HG03045 (cell line): ENCODE data around the gene RPL18A.
"Not testable (repeated sequence)": the region's sequence is repeated elsewhere in the genome, so short reads cannot be mapped to it uniquely, and the experiment has no call there.

Experiments used
- ATAC-seq: cut with Tn5 transposase; IDR thresholded peaks from one replicate; pipeline ENCODE4 v1.9.1; 2021; ENCODE audit warnings: mild to moderate bottlenecking, moderate library complexity; ENCODE audit not compliant: unreplicated experiment

RPL18A gene

DNA sequence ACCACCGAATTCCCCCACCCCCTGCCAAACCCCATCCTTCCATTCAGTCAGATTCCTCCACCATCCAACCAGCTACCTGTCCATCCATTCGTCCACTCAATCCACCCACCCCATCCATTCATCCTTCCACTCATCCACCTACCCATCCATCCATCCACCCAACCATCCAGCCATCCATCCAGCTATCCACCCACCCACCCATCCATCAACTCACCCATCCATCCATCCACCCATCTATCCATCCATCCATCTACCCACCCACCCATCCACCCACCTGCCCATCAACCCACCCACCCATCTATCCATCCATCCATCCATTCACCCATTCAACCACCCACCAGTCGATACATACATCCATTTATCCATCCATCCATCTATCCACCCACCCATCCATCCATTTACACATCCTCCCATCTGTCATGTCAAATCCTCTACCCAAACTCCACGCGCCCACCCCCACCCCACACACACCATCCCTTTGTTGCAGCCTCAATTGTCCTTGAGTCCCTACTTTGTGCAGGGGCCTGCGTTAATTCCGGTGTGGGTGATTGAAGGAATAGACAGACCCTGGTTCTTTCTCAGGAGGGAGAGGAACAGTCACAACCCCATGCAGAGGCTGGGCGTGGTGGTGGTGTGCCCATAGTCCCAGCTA lies 6.7 kb downstream of the RPL18A start:
- ATAC-seq: no peak

- ATAC-seq: no peak
These were observed 7.3 kb downstream of the RPL18A start for GRCh38 chr19:17866964-17867486.

GRCh38 chr19:17868669-17869068 lies 9.0 kb downstream of the RPL18A start:
- no peak for ATAC-seq

DNA sequence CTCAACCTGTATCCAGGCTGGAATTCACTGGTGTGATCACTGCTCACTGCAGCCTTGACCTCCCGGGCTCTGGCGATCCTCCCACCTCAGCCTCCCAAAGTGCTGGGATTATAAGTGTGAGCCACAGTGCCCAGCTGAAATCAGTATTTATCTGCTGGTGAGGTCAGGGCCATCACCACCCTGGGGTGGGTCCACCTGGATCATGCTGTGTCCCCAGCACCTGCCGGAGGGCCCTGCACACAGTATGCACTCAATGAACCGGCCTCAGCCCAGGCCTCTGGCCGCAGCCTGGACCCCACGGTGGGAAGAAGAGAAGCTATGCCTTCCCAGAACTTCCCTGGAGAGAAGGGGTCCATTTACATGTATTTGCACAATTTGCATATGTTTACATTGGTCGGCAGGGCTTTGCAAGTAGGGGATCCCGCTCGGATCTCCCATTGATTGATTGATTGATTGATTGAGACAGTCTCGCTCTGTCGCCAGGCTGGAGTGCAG lies 9.5 kb downstream of the RPL18A start:
- no peak for ATAC-seq

DNA sequence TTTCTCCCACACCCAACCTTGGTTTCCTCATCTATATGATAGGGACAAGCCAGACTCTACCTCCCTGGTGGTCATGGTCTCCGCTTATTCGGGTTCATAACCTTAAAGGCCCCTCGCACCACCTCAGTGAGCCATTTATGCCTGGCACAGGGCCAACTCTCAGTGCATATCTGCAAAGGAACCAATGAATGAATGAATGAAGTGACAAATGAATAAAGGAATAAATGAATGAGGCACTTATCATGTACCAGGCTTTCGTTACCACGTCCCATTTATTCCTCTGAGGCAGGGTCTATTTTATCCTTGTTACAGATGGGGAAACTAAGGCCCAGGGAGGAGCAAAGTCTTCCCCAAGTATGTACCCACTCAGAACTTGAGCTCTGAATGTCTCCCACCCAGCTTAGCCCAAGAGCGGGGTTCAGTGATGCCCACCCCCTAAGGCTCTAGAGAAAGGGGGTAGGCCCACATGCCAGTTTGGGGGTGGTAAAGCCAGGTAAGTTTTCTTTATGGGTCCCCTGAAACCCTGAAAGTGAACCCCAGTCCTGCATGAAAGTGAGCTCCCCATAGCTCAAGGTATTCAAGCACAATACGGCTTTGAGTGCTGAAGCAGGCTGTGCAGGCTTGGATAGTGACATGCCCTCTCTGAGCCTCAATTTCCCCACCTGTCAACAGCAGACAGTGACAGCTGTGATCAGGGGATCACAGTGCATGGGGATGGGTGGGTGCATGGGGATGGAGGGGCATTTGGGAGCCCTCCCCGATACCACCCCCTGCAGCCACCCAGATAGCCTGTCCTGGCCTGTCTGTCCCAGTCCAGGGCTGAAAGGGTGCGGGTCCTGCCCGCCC lies 11.5 kb downstream of the RPL18A start:
- ATAC-seq: no peak

- no peak for ATAC-seq
These were observed 12.2 kb downstream of the RPL18A start, which contains the start of gene SLC5A5 for GRCh38 chr19:17871878-17872250. TSS of gene SLC5A5 (plus strand) at chr19:17871945. CDS start at chr19:17872320, 375 bp downstream.

- no peak for ATAC-seq
These were observed 12.7 kb downstream of the RPL18A start for GRCh38 chr19:17872251-17873001.

- ATAC-seq: no peak
These were observed 14.4 kb downstream of the RPL18A start for GRCh38 chr19:17873786-17874757.

GRCh38 chr19:17874758-17875135 lies 15.0 kb downstream of the RPL18A start:
- ATAC-seq: no peak

- no peak for ATAC-seq
These were observed 18.0 kb downstream of the RPL18A start for GRCh38 chr19:17877696-17878095.

- no peak for ATAC-seq
These were observed 19.8 kb downstream of the RPL18A start for GRCh38 chr19:17879466-17879865.

GRCh38 chr19:17881701-17882100 lies 22.0 kb downstream of the RPL18A start:
- ATAC-seq: no peak

DNA sequence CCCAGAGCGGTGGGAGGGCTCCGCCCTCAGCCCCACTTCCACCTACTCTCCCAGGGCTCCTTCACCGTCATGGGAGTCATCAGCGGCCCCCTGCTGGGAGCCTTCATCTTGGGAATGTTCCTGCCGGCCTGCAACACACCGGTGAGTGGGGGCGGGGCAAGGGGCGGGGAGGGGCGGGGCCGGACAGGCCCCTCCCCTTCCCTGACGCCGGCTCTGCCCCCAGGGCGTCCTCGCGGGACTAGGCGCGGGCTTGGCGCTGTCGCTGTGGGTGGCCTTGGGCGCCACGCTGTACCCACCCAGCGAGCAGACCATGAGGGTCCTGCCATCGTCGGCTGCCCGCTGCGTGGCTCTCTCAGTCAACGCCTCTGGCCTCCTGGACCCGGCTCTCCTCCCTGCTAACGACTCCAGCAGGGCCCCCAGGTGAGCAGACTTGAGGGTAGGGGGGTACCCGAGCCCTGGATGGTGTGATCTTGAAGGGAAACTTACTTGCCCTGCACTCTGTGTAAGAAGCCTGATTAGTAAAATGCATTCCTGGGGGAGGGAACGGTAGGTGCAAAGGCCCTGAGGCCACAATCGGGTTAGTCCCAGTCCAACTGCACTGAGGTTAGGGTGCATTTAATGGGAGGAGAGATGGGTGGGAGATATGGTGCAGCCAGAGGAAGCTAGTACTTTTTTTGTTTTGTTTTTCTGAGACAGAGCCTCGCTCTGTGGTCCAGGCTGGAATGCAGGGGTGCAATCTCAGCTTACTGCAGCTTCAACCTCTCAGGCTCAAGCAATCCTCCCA lies 24.1 kb downstream of the RPL18A start:
- ATAC-seq: no peak

GRCh38 chr19:17886515-17886914 lies 26.8 kb downstream of the RPL18A start:
- ATAC-seq: no peak

- ATAC-seq: not testable (repeated sequence)
These were observed 27.5 kb downstream of the RPL18A start for GRCh38 chr19:17887221-17887620.

GRCh38 chr19:17888260-17888659 lies 28.6 kb downstream of the RPL18A start:
- no peak for ATAC-seq

GRCh38 chr19:17889609-17890214 lies 30.0 kb downstream of the RPL18A start:
- ATAC-seq: no peak

DNA sequence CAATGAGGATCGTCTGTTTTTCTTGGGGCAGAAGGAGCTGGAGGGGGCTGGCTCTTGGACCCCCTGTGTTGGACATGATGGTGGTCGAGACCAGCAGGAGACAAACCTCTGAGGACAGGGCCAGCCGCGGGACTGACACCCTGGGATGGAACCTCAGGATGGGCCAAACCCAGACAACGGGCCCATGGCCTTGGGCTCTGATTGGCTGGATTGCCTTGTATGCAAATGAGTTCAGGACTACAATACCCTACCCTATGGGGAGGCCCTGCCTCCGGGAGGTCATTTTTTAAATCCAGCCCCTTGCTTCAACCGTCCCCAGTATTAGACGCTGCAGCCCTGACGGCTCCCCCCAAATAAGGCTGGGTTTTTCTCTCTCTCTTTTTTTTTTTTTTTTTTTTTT lies 34.1 kb downstream of the RPL18A start:
- ATAC-seq: no peak

GRCh38 chr19:17902701-17903100 lies 43.0 kb downstream of the RPL18A start:
- ATAC-seq: no peak
